IPS-NIHi7 (cell line): ENCODE measurements around the gene PCDHB6.
"Not testable (repeated sequence)": the region's sequence is repeated elsewhere in the genome, so short reads cannot be mapped to it uniquely, and the experiment has no call there.

ENCODE experiments used
- DNase-seq: peaks from one replicate; pipeline ENCODE4 v3.0.0; 2012; ENCODE audit warnings: mixed read lengths; ENCODE audit errors: extremely low spot score

PCDHB6 gene

GRCh38 chr5:141149812-141150211, at the start of gene PCDHB6:
Gene PCDHB6 (plus strand): TSS chr5:141150057. CDS start chr5:141150258, 201 bp downstream.
- DNase-seq, result no peak

- peak; percentile 61 for DNase-seq
Measured at GRCh38 chr5:141100243-141100805, 49.5 kb upstream of the PCDHB6 start, which contains the start of gene PCDHB3. Gene PCDHB3 (plus strand): TSS chr5:141100473. CDS start chr5:141100650, 177 bp downstream.

GRCh38 chr5:141101059-141101458, 48.8 kb upstream of the PCDHB6 start:
- DNase-seq, result no peak

- not testable (repeated sequence) for DNase-seq
Measured at GRCh38 chr5:141102070-141102469, 47.8 kb upstream of the PCDHB6 start.

- not testable (repeated sequence) for DNase-seq
Measured at GRCh38 chr5:141102471-141102870, 47.4 kb upstream of the PCDHB6 start.

- DNase-seq, result no peak
Measured at GRCh38 chr5:141105350-141105749, 44.5 kb upstream of the PCDHB6 start.

- no peak for DNase-seq
Measured at GRCh38 chr5:141119250-141119649, 30.6 kb upstream of the PCDHB6 start.

- peak; percentile 34 for DNase-seq
Measured at GRCh38 chr5:141121563-141121962, 28.3 kb upstream of the PCDHB6 start, which contains the start of gene PCDHB4. Gene PCDHB4 (plus strand): TSS chr5:141121818. CDS start chr5:141121999, 181 bp downstream.

- no peak for DNase-seq
Measured at GRCh38 chr5:141121985-141122384, 27.9 kb upstream of the PCDHB6 start.

GRCh38 chr5:141123396-141124135, 26.3 kb upstream of the PCDHB6 start:
- DNase-seq, result not testable (repeated sequence)

- DNase-seq, result peak; percentile 22
Measured at GRCh38 chr5:141127305-141127704, 22.6 kb upstream of the PCDHB6 start.

GRCh38 chr5:141135030-141135717, 14.7 kb upstream of the PCDHB6 start, which contains the start of gene PCDHB5:
Gene PCDHB5 (plus strand): TSS chr5:141135206. CDS start chr5:141135435, 229 bp downstream.
- DNase-seq, result peak; percentile 67

GRCh38 chr5:141135718-141136266, 14.1 kb upstream of the PCDHB6 start:
- no peak for DNase-seq

- not testable (repeated sequence) for DNase-seq
Measured at GRCh38 chr5:141137346-141137745, 12.5 kb upstream of the PCDHB6 start.

- no peak for DNase-seq
Measured at GRCh38 chr5:141150224-141150992, 551 bp downstream of the PCDHB6 start.

- no peak for DNase-seq
Measured at GRCh38 chr5:141150993-141151325, 1.1 kb downstream of the PCDHB6 start.

GRCh38 chr5:141151632-141152031, 1.8 kb downstream of the PCDHB6 start:
- not testable (repeated sequence) for DNase-seq

- not testable (repeated sequence) for DNase-seq
Measured at GRCh38 chr5:141152096-141152495, 2.2 kb downstream of the PCDHB6 start.

- DNase-seq, result peak; percentile 58
Measured at GRCh38 chr5:141155540-141156374, 5.9 kb downstream of the PCDHB6 start.

GRCh38 chr5:141157356-141157755, 7.5 kb downstream of the PCDHB6 start:
- DNase-seq, result not testable (repeated sequence)
